ENCODE data around the gene SEC11C.

Gene SEC11C

GRCh38 chr18:59145055-59145454 is 5.4 kb downstream of the SEC11C start:
- DNase-seq = no peak

DNA sequence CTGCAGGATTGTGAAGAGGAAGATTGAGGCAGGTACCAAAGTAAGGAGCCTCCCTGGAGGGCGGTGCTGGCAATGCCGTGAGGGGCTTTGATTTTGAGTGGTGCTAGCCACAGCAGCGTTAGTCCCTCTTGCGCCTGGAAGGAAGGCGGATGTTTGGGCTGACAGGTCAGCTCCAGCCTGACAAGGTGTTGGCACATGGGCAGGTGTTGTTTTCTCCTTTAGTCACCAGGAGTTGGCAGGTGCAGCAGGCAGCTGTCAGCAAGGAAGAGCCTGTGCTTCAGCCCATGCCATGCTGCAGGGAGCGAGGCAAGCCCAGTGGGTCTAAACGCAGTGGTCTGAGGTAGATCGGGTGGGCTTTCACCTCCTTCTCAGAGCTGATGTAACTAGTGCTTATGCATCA is 8.5 kb downstream of the SEC11C start:
- DNase-seq = no peak

- no peak for DNase-seq
Observed at GRCh38 chr18:59149007-59149406, 9.3 kb downstream of the SEC11C start.

DNA sequence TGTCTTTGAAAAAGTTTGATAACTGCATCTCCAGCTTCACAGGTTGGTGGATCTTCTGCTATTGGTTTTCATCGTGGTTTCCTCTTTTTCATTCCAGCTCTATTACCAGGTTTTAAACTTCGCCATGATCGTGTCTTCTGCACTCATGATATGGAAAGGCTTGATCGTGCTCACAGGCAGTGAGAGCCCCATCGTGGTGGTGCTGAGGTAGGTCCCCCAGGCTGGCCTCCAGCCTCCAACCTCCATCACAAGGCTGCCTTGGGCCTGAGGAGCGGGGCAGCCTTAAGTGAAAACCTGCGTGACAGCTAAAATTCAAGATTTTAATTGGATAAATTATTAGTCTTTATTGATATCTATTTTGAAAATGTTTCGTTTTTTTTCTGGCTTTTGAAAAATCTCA is 9.7 kb downstream of the SEC11C start:
- no peak for DNase-seq

- DNase-seq = no peak
Observed at GRCh38 chr18:59150236-59150635, 10.6 kb downstream of the SEC11C start.

- DNase-seq = no peak
Observed at GRCh38 chr18:59155153-59155552, 15.5 kb downstream of the SEC11C start.

DNA sequence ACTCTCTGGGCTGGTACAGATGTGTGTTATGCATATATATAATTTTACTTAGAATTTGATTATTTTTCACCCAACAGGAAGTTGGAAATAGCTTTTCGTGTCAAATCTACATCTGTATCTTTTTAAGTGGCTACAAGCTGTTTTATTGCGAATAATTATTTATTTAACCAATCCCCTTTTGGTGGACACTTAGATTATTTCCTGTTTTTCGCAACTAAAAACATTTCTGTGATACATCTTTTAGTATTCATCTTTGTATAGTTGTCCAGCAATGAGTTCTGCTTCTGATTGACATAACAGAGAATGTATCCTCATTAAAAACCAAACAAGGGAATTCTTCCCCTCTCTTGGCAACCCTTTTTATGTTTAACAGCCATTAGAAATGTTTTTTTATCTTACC is 16.6 kb downstream of the SEC11C start:
- no peak for DNase-seq

- DNase-seq = no peak
Observed at GRCh38 chr18:59159265-59159664, 19.6 kb downstream of the SEC11C start.

DNA sequence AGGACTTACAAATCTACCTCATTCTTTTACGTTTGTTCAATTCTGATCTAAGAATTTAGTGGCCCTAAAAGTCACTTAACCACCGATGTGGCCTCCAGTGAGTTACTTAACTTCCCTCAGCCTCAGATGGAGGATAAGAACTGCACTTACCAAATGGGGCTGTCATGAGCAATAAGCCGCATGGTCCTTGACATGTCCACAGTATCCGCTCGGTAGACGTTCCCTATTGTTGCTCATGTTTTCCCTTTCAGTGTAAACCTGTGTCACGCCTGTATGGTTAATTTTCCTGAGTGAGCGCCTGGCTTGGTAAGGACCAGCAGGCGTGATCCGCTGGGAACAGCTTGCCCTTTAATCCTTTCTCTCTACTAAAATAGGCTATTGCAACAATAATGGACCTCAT is 20.3 kb downstream of the SEC11C start:
- DNase-seq = no peak

GRCh38 chr18:59172664-59173249 is 33.1 kb downstream of the SEC11C start:
- no peak for DNase-seq

DNA sequence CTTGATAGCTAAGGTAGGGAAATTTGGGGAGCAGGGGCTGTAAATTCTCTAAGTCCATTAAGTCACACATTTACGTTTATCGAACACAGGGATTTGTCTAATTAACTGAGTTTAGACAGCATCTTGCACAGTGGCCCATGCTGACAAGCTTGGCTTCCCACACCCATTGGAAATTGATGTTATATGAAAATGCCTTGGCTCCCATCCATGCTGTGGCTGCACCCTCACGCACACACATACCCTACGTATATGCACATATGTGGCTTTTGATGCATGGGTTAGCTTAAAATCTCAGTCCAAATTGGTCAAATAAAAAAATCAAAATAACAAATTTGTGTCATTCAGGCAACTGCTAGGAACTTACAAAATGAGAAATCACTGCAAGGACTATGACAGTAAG is 37.8 kb downstream of the SEC11C start:
- DNase-seq = no peak

GRCh38 chr18:59180150-59180845 is 40.6 kb downstream of the SEC11C start:
- no peak for DNase-seq

DNA sequence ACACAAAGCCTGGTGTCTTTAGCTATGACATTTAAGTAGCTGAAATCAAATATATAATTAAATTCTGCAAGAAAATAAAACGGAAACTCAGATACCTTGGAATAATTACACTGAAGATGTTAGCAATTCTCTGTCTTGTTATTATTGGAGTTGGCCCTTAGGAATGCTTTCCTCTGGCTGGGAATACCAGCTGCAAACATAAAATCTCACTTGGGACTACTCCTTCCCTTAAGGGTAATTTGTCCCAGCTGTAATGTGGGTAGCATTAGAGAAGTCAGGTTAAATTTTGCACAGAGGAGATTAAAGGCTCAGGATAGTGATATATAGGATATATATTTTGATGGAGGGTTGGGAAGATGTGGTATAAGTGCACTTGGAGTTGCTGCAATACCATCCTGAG is 43.0 kb downstream of the SEC11C start:
- no peak for DNase-seq

DNA sequence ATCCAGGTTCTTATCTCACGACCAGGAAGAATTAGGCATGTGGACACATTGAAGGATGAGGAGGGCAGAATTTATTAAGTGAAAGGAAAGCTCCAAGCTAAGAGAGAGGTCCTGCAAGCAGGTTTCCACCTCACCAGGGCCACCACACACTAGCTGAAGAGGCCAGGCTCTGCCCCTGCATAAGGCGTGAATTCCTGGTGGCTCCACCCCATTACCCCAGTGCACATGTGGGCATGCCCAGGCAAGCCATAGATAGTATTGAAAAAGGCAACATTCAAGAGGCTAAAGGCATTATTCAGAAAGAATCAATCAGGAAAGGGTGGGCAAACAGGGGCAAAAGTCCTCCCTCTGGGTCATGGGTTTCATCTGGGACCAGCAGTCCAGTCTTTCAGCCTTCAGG is 49.3 kb downstream of the SEC11C start:
- no peak for DNase-seq

- DNase-seq = no peak
Observed at GRCh38 chr18:59189746-59190145, 50.1 kb downstream of the SEC11C start.

DNA sequence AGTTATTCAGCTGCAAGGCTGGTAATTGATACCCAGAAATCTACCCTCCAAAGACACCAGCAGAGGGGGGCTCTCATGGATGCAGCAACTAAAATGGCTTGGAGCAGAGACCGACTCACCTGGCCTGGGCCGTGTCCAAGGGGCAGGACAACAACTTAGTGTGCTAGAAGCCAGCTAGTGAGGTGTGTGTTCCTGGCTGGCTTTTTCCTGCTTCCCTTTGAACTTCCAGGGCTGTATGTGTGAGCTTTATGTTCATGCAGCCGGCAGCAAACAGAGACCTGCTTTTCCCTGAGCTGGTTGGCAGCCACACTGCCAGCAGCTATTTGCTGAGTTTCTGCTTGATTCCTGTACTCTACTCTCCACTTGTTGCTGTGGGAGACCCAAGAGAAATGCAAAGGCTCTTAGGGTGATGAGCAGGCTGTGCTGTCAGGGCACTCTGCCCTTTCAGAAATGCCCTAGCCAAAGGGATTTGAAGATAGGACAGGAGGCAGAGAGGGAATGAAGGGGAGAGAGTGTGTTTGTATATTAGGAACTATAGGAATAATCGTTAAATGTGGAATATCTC is 56.6 kb downstream of the SEC11C start:
- DNase-seq = no peak

- no peak for DNase-seq
Observed at GRCh38 chr18:59197636-59198035, 58.0 kb downstream of the SEC11C start.

DNA sequence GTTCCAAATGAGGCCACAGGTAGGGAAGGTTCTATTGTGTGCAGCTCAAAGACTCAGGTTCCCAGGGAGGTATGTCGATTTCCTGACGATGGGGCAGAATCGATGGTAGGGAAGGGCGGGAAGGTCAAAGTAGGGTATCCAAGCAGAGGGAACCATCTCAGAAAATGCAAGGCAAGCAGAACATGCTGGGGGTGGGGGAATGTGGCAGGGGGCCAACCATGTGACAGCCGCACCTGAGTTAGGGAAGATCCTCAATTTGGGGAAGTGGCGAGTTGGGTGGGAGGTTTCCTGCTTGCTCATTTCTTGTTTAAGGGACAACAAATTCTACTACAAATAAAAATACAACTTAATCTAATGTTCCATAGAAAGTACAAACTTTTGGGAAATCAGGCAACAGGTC is 58.5 kb downstream of the SEC11C start:
- DNase-seq = no peak

- no peak for DNase-seq
Observed at GRCh38 chr18:59200787-59201186, 61.1 kb downstream of the SEC11C start.

DNA sequence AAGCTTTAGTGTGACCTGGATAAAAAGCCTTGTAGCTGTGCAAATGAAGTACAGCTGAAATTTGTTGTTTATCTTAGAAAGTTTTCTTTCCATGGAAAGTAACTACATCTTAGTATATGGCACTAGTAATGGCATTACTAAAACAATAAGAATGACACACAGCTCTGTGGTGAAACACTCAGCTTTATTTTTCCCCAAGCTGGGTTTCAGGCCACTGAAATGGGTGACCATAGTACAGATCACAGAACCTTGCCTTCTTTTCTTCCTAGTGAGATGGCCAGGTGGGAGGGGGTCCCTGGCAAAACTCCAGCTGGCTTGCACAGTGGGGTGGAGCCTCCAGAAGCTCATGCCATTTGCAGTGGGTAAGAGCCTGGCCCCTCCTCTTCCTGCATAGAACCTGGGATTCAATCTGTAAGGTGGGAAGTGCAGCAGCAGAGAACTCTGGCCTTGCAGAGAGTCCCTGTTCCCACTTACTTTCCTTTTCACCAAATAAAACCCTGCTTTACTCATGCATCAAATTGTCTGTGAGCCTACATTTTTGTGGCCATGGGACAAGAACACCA is 62.7 kb downstream of the SEC11C start:
- DNase-seq = no peak

DNA sequence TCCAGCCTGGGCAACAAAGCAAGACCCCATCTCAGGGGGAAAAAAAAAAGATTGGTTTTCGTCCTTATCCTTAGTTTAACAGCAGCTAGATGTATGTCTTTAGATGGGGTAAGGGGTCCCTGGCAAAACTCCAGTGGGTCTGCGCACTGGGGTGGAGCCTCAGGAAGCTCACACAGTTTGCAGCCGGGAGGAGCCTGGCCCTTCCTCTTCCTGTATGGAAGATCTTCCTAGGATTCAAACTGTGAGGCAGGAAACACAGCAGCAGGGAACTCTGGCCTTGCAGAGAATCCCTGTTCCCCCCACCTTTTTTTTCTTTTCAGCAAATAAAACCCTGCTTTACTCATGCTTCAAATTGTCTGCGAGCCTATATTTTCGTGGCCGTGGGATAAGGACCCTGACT is 67.8 kb downstream of the SEC11C start:
- no peak for DNase-seq
